ENCODE measurements around the gene PCDHB12.
A peak's percentile ranks its signal among the peaks of the same experiment; 100 is the strongest.
"Not testable (repeated sequence)": the region's sequence is repeated elsewhere in the genome, so short reads cannot be mapped to it uniquely, and the experiment has no call there.

The PCDHB12 gene

DNA sequence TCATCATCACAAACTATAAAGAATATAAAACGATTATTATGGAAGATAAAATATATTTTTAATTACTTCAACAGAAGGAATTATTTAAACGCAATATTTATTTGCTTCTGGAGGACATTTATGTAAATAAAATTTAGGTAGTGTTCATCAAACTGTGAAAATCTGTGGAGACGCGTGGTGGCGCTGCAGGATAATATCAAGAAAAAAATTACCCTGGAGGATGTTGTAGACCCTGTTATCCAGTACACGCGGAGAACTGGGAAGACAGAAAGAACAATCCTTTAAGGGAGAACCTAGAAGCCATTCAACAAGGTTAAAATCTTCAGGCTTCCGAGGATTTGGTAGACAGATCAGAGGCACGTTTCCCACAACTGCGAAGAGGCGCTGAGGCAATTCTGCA is at the start of gene PCDHB12:
PCDHB12 (plus strand) TSS at position 242 of the 400 bp plus-strand sequence. CDS start 189 bp downstream, outside the sequence.
- no peak for FAIRE-seq

GRCh38 chr5:141172381-141173204 is 35.9 kb upstream of the PCDHB12 start, which contains the start of gene PCDHB7:
Gene PCDHB7 (plus strand): TSS chr5:141172644. CDS start chr5:141172836, 192 bp downstream.
- FAIRE-seq, result no peak

DNA sequence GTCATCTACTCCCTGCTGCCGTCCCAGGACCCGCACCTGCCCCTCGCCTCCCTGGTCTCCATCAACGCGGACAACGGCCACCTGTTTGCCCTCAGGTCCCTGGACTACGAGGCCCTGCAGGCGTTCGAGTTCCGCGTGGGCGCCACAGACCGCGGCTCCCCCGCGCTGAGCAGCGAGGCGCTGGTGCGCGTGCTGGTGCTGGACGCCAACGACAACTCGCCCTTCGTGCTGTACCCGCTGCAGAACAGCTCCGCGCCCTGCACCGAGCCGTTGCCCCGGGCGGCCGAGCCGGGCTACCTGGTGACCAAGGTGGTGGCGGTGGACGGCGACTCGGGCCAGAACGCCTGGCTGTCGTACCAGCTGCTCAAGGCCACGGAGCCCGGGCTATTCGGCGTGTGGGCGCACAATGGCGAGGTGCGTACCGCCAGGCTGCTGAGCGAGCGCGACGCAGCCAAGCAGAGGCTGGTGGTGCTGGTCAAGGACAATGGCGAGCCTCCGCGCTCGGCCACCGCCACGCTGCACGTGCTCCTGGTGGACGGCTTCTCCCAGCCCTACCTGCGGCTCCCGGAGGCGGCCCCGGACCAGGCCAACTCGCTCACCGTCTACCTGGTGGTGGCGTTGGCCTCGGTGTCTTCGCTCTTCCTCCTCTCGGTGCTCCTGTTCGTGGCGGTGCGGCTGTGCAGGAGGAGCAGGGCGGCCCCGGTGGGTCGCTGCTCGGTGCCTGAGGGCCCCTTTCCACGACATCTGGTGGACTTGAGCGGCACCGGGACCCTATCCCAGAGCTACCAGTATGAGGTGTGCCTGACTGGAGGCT is 34.0 kb upstream of the PCDHB12 start:
- FAIRE-seq, result not testable (repeated sequence)

GRCh38 chr5:141175933-141176332 is 32.6 kb upstream of the PCDHB12 start:
- FAIRE-seq, result peak; percentile 86

- FAIRE-seq, result not testable (repeated sequence)
Observed at GRCh38 chr5:141177577-141178191, 30.8 kb upstream of the PCDHB12 start, which contains the start of gene PCDHB8. Gene PCDHB8 (plus strand): TSS chr5:141177790. CDS start chr5:141178035, 245 bp downstream.

DNA sequence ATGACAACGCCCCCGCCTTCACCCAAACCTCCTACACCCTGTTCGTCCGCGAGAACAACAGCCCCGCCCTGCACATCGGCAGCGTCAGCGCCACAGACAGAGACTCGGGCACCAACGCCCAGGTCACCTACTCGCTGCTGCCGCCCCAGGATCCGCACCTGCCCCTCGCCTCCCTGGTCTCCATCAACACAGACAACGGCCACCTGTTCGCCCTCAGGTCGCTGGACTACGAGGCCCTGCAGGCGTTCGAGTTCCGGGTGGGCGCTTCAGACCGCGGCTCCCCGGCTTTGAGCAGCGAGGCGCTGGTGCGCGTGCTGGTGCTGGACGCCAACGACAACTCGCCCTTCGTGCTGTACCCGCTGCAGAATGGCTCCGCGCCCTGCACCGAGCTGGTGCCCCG is 29.1 kb upstream of the PCDHB12 start:
- FAIRE-seq, result not testable (repeated sequence)

GRCh38 chr5:141179876-141180275 is 28.6 kb upstream of the PCDHB12 start:
- not testable (repeated sequence) for FAIRE-seq

DNA sequence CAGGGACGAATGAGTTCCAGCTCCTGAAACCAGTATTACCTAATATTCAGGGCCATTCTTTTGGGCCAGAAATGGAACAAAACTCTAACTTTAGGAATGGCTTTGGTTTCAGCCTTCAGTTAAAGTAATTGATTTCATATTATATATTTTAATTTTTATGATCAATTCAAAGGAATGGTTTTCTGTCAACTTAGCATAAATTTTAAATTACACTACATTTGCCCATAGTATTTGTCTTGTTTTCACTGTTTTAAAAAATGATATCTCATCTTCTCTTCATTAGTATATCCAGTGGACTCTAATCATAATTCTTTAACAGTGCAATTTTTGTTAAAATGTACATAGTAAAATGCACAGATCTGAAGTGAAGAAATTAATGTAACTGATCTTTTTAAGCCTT is 28.2 kb upstream of the PCDHB12 start:
- no peak for FAIRE-seq

DNA sequence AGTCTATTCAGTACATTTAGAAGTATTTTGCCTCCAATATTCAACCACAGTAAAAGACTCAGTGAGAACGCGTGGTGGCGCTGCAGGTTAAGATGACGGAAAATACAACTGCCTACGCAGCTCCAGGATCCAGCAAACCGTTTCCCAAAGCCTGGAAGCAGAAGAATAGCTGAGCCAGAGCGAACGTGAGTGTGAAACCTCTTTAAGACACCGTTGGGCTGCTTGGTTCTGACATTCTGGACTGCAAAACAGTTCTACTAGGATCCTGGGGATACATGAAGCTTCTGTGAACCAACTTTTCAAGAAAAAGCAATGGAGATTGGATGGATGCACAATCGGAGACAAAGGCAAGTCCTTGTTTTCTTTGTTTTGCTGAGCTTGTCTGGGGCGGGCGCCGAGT is 26.3 kb upstream of the PCDHB12 start, which contains the start of gene PCDHB16:
PCDHB16 (plus strand) TSS at position 140 of the 400 bp plus-strand sequence; CDS start at position 313, 173 bp downstream.
- FAIRE-seq, result no peak

- not testable (repeated sequence) for FAIRE-seq
Observed at GRCh38 chr5:141184117-141184855, 24.2 kb upstream of the PCDHB12 start.

DNA sequence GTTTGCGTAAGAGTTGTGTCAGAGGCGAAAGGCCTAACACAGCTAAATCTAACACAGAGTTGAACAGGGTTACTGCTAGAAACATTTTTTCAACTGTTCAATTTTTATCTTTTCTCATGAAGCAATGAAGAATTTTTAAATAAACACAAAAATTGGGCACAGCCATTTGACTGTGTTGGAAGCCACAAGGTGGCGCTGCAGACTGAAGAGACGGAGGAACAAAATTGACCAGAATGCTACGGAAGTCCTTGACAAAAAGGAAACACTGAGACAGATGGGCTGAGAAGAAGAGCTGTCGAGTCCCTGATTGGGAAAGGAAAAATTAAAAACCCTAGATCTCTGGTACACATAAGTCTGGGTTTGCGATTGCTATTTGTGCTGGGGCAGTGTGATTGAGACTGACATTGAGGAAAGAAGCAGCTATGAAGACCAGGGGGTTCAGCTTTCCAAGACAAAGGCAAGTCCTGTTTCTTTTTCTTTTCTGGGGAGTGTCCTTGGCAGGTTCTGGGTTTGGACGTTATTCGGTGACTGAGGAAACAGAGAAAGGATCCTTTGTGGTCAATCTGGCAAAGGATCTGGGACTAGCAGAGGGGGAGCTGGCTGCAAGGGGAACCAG is 21.5 kb upstream of the PCDHB12 start, which contains the start of gene PCDHB9:
PCDHB9 (plus strand) TSS at position 265 of the 616 bp plus-strand sequence; CDS start at position 423, 158 bp downstream.
- FAIRE-seq, result no peak

- FAIRE-seq, result not testable (repeated sequence)
Observed at GRCh38 chr5:141188682-141189081, 19.8 kb upstream of the PCDHB12 start.

DNA sequence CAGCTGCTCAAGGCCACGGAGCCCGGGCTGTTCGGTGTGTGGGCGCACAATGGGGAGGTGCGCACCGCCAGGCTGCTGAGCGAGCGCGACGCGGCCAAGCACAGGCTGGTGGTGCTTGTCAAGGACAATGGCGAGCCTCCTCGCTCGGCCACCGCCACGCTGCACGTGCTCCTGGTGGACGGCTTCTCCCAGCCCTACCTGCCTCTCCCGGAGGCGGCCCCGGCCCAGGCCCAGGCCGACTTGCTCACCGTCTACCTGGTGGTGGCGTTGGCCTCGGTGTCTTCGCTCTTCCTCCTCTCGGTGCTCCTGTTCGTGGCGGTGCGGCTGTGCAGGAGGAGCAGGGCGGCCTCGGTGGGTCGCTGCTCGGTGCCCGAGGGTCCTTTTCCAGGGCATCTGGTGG is 19.4 kb upstream of the PCDHB12 start:
- not testable (repeated sequence) for FAIRE-seq

- no peak for FAIRE-seq
Observed at GRCh38 chr5:141192110-141192725, 16.3 kb upstream of the PCDHB12 start, which contains the start of gene PCDHB10. Gene PCDHB10 (plus strand): TSS chr5:141192353. CDS start chr5:141192553, 200 bp downstream.

GRCh38 chr5:141194332-141194731 is 14.2 kb upstream of the PCDHB12 start:
- not testable (repeated sequence) for FAIRE-seq

DNA sequence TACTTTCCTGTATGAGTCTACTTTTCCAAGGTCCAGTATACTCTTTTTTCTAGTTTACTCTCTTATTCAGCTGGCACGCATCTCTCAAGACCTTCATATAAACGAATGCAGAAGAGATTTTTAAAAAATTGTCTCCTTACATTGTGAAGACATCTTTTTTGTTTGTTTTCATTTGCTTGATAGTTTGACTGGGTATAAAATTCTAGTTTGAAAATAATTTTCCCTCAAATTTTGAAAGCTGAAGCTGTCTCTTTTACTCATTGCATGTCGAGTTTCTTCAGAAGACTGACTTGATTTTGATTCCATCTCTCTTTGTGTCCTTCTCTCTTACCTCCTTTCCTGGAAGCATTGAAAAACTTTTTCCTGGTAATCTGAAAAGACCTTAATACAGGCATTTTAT is 12.2 kb upstream of the PCDHB12 start:
- no peak for FAIRE-seq

GRCh38 chr5:141199359-141200235 is 8.9 kb upstream of the PCDHB12 start, which contains the start of gene PCDHB11:
Gene PCDHB11 (plus strand): TSS chr5:141199627. CDS start chr5:141199775, 148 bp downstream.
- FAIRE-seq, result no peak

- not testable (repeated sequence) for FAIRE-seq
Observed at GRCh38 chr5:141201126-141201525, 7.4 kb upstream of the PCDHB12 start.

- not testable (repeated sequence) for FAIRE-seq
Observed at GRCh38 chr5:141201646-141202045, 6.9 kb upstream of the PCDHB12 start.

Measured in endometrium (tissue), 2 donors.